Cardiac muscle cell (in vitro differentiated cells and primary cell): ENCODE data around the gene MYOG. TPM values are rescaled to one million over a fixed set of nuclear protein-coding genes. Genes with fewer than 3 reads are reported as not detected.
A peak's percentile ranks its signal among the peaks of the same experiment; 100 is the strongest.

Source experiments
- DNase-seq, 2 donors: peaks; one replicate each; pipeline versions ENCODE4 v3.0.0 to v3.0.0-alpha.2; 2010 to 2017; ENCODE audit warnings: low read depth in 1 of 2, low spot score in 1 of 2
- H3K27ac ChIP-seq: fragments of 200-600 bp; sonication (generic); 2 replicates; pipeline ENCODE4 v1.5.1; 2016
- H3K27me3 ChIP-seq: fragments of 200-600 bp; sonication (generic); 2 replicates; pipeline ENCODE4 v1.6.0; 2016; ENCODE audit warnings: control low read depth
- H3K36me3 ChIP-seq: fragments of 200-600 bp; sonication (generic); 2 replicates; pipeline ENCODE4 v1.5.1; 2016; ENCODE audit warnings: control low read depth
- H3K4me1 ChIP-seq: fragments of 200-600 bp; sonication (generic); 2 replicates; pipeline ENCODE4 v1.8.1; 2017; ENCODE audit warnings: low read depth, mild to moderate bottlenecking, mixed run types
- H3K4me3 ChIP-seq: fragments of 200-600 bp; sonication (generic); 2 replicates; pipeline ENCODE4 v1.5.1; 2016; ENCODE audit warnings: mild to moderate bottlenecking
- H3K9me3 ChIP-seq: fragments of 200-600 bp; sonication (generic); 2 replicates; pipeline ENCODE4 v1.5.1; 2017; ENCODE audit warnings: low read depth, mild to moderate bottlenecking, control low read depth
- CTCF ChIP-seq: IDR thresholded peaks from 2 replicates; pipeline ENCODE4 v1.5.1; 2012; ENCODE audit warnings: low read depth, mild to moderate bottlenecking, low read length
- polyA plus RNA-seq: library from polyadenylated mRNA; unstranded; fragments of >200 nt; fragmentation: Nextera tagmentation; extraction: Ambion mirVana; gene quantifications from 2 replicates; pipeline ENCODE4 v1.2.1, GENCODE V29; 2016
- total RNA-seq: library from RNA; depleted of rRNA; stranded (reverse); fragments of >200 nt; gene quantifications from 2 replicates; pipeline ENCODE4 v1.2.3, GENCODE V29; 2016

The MYOG gene
- total and polyA plus RNA-seq, 2 experiments from 2014 or later = 0.18 TPM; not detected in 1

- peaks cover 54% of the 10 kb centered on the region for H3K4me1 ChIP-seq
- no peaks in the 10 kb centered on the region for H3K9me3 ChIP-seq
- TF ChIP-seq CTCF = peak; percentile 64
- no peaks in the 10 kb centered on the region for H3K27me3 ChIP-seq
- no peaks in the 10 kb centered on the region for H3K36me3 ChIP-seq
- no peak overlapping the region for H3K27ac ChIP-seq
- peak; percentile 54 to 57 for DNase-seq
- H3K4me3 ChIP-seq = no peak overlapping the region
Measured at GRCh38 chr1:203126151-203126865, 40.5 kb upstream of the MYOG start.

GRCh38 chr1:203124546-203125317, 38.9 kb upstream of the MYOG start:
- Histone ChIP-seq H3K27ac (no peak overlapping the region), H3K36me3 (no peaks in the 10 kb centered on the region), H3K4me1 (peaks cover 42% of the 10 kb centered on the region), H3K4me3 (no peak overlapping the region), H3K9me3 (no peaks in the 10 kb centered on the region), H3K27me3 (no peaks in the 10 kb centered on the region)
- TF ChIP-seq CTCF = no peak
- DNase-seq = no peak

- Histone ChIP-seq H3K9me3 (no peaks in the 10 kb centered on the region), H3K4me1 (peaks cover 34% of the 10 kb centered on the region), H3K36me3 (no peaks in the 10 kb centered on the region), H3K27me3 (no peaks in the 10 kb centered on the region), H3K27ac (no peak overlapping the region), H3K4me3 (no peak overlapping the region)
- no peak for DNase-seq
- TF ChIP-seq CTCF = no peak
Measured at GRCh38 chr1:203124011-203124410, 38.2 kb upstream of the MYOG start.

GRCh38 chr1:203122159-203122558, 36.3 kb upstream of the MYOG start:
- Histone ChIP-seq H3K27me3 (no peaks in the 10 kb centered on the region), H3K27ac (no peak overlapping the region), H3K9me3 (no peaks in the 10 kb centered on the region), H3K4me3 (no peak overlapping the region), H3K4me1 (peaks cover 25% of the 10 kb centered on the region), H3K36me3 (no peaks in the 10 kb centered on the region)
- no peak for DNase-seq
- TF ChIP-seq CTCF = no peak

GRCh38 chr1:203121186-203122015, 35.6 kb upstream of the MYOG start:
- no peak overlapping the region for H3K27ac ChIP-seq
- no peak for DNase-seq

More at GRCh38 chr1:203121186-203122015, 35.6 kb upstream of the MYOG start:
- H3K27me3 ChIP-seq = peaks cover 7% of the 10 kb centered on the region
- no peaks in the 10 kb centered on the region for H3K36me3 ChIP-seq
- TF ChIP-seq CTCF = no peak
- peaks cover 18% of the 10 kb centered on the region for H3K4me1 ChIP-seq
- no peak overlapping the region for H3K4me3 ChIP-seq
- no peaks in the 10 kb centered on the region for H3K9me3 ChIP-seq
